GM23248 (cell line): Measurements from ENCODE around the gene ACSF3.

Experiments
- EZH2 ChIP-seq: fragments of 200-600 bp; sonication (generic); IDR thresholded peaks from 2 replicates; pipeline ENCODE4 v1.6.1; 2018; ENCODE audit warnings: antibody characterized with exemption, mild to moderate bottlenecking; ENCODE audit not compliant: insufficient read depth, poor library complexity, severe bottlenecking
- EZH2phosphoT487 ChIP-seq: fragments of 200-600 bp; sonication (generic); IDR thresholded peaks from 2 replicates; pipeline ENCODE4 v1.6.1; 2018; ENCODE audit warnings: antibody characterized with exemption, moderate library complexity, mild to moderate bottlenecking, low read depth; ENCODE audit not compliant: insufficient read depth

- TF ChIP-seq EZH2 (no peak), EZH2phosphoT487 (no peak)
These were observed 38.7 kb downstream of the ACSF3 start for GRCh38 chr16:89132194-89133005.
